Measurements from ENCODE around the gene TSPEAR.

DNA sequence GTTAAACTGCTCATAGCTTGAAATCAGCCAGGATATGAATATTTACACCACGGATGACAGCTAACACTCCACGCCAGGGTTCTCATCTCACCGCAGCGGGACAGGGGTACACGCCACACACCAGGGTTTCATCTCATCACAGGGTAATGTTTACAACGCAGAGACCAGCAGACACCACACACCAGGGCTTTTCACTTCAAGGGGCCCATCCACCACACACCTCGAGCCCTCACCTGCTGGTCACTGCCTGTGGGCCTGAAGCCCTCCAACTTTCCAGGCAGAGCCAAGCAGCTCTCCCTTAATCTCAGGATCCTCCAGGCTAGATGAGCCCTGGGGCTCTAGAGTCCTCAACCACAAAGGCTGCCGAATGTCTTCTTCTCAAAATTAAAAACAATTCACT is 15.7 kb downstream of the TSPEAR start:
- TF ChIP-seq, protein P1, sequence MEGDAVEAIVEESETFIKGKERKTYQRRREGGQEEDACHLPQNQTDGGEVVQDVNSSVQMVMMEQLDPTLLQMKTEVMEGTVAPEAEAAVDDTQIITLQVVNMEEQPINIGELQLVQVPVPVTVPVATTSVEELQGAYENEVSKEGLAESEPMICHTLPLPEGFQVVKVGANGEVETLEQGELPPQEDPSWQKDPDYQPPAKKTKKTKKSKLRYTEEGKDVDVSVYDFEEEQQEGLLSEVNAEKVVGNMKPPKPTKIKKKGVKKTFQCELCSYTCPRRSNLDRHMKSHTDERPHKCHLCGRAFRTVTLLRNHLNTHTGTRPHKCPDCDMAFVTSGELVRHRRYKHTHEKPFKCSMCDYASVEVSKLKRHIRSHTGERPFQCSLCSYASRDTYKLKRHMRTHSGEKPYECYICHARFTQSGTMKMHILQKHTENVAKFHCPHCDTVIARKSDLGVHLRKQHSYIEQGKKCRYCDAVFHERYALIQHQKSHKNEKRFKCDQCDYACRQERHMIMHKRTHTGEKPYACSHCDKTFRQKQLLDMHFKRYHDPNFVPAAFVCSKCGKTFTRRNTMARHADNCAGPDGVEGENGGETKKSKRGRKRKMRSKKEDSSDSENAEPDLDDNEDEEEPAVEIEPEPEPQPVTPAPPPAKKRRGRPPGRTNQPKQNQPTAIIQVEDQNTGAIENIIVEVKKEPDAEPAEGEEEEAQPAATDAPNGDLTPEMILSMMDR (IDR thresholded peaks at IDR 0.05): no peak
- no peak for TF ChIP-seq REST (IDR thresholded peaks at IDR 0.05; ENCODE audit: insufficient read depth in 1 of 2, low read depth in 2 of 2, low read length in 1 of 2)
- TF ChIP-seq POLR2AphosphoS5 (IDR thresholded peaks at IDR 0.05; ENCODE audit: low read depth, low read length): no peak
